ENCODE measurements around the gene CAPN9.

The CAPN9 gene

DNA sequence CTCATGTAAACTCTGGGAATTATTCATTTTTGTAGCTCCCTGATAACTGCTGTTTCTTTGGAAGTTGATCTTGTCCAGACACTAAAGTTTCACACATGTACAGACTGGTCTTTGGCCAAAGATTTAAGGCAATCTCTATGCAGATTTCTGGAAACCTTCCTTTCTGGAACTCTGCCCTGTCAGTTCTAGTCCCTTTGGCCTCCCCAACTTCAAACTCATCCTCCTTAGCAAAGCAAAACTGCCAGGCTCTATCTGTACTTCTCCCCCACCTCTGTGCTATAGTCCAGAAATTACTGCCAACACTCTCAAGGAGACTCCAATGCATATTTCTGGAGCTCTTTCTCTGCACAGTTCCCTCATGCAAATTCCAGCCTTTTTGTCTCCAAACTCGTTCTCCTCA is 84.6 kb downstream of the CAPN9 start:
- TF ChIP-seq TEAD4 (IDR thresholded peaks at IDR 0.05) (no peak), REST (IDR thresholded peaks at IDR 0.05; ENCODE audit: low read depth) (no peak), TAF1 (IDR thresholded peaks at IDR 0.05; ENCODE audit: low read depth) (no peak), MAX (IDR thresholded peaks at IDR 0.05) (no peak), CEBPB (IDR thresholded peaks at IDR 0.05) (no peak), ZBTB7A (IDR thresholded peaks at IDR 0.05; ENCODE audit: low read depth) (no peak), YY1 (IDR thresholded peaks at IDR 0.05; ENCODE audit: low read depth) (no peak), CREB1 (IDR thresholded peaks at IDR 0.05; ENCODE audit: low read depth) (no peak), TCF12 (IDR thresholded peaks at IDR 0.05; ENCODE audit: low read depth) (no peak), RAD21 (IDR thresholded peaks at IDR 0.05; ENCODE audit: low read depth) (no peak), NFIC (IDR thresholded peaks at IDR 0.05) (no peak), EGR1 (IDR thresholded peaks at IDR 0.05) (no peak), FOXM1 (IDR thresholded peaks at IDR 0.05; ENCODE audit: borderline replicate concordance, low read depth) (no peak), USF1 (IDR thresholded peaks at IDR 0.05) (no peak), EP300 (IDR thresholded peaks at IDR 0.05; ENCODE audit: borderline replicate concordance) (no peak)

GRCh38 chr1:230832476-230832875 is 85.3 kb downstream of the CAPN9 start:
- no peak for TF ChIP-seq TCF12 (IDR thresholded peaks at IDR 0.05; ENCODE audit: low read depth)
- TF ChIP-seq REST (IDR thresholded peaks at IDR 0.05; ENCODE audit: low read depth): no peak
- no peak for TF ChIP-seq NFIC (IDR thresholded peaks at IDR 0.05)
- no peak for TF ChIP-seq RAD21 (IDR thresholded peaks at IDR 0.05; ENCODE audit: low read depth)
- TF ChIP-seq YY1 (IDR thresholded peaks at IDR 0.05; ENCODE audit: low read depth): no peak
- TF ChIP-seq CEBPB (IDR thresholded peaks at IDR 0.05): no peak
- TF ChIP-seq FOXM1 (IDR thresholded peaks at IDR 0.05; ENCODE audit: borderline replicate concordance, low read depth): no peak
- no peak for TF ChIP-seq MAX (IDR thresholded peaks at IDR 0.05)
- TF ChIP-seq USF1 (IDR thresholded peaks at IDR 0.05): no peak
- TF ChIP-seq EGR1 (IDR thresholded peaks at IDR 0.05): no peak
- no peak for TF ChIP-seq TAF1 (IDR thresholded peaks at IDR 0.05; ENCODE audit: low read depth)

DNA sequence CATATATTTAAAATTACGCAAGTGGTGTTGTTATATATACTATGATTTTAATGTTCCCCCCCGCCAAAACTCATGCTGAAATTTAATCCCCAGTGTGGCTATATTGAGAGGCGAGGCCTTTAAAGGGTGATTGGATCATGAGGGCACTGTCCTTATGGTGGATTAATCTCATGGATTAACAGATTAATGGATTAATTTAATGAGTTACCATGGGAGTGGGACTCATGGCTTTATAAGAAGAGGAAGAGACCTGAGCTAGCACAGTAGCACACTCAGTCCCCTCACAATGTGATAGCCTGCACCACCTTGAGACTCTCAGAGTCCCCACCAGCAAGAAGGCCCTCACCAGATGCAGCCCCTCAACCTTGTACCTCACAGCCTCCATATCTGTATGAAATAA is 86.3 kb downstream of the CAPN9 start:
- no peak for TF ChIP-seq TAF1 (IDR thresholded peaks at IDR 0.05; ENCODE audit: low read depth)
- no peak for TF ChIP-seq EP300 (IDR thresholded peaks at IDR 0.05; ENCODE audit: borderline replicate concordance)
- no peak for TF ChIP-seq USF1 (IDR thresholded peaks at IDR 0.05)
- TF ChIP-seq EGR1 (IDR thresholded peaks at IDR 0.05): no peak
- no peak for TF ChIP-seq MAX (IDR thresholded peaks at IDR 0.05)
- no peak for TF ChIP-seq TEAD4 (IDR thresholded peaks at IDR 0.05)
- TF ChIP-seq TCF12 (IDR thresholded peaks at IDR 0.05; ENCODE audit: low read depth): no peak
- no peak for TF ChIP-seq CEBPB (IDR thresholded peaks at IDR 0.05)
- TF ChIP-seq CREB1 (IDR thresholded peaks at IDR 0.05; ENCODE audit: low read depth): no peak
- no peak for TF ChIP-seq ZBTB7A (IDR thresholded peaks at IDR 0.05; ENCODE audit: low read depth)
- TF ChIP-seq FOXM1 (IDR thresholded peaks at IDR 0.05; ENCODE audit: borderline replicate concordance, low read depth): no peak
- TF ChIP-seq REST (IDR thresholded peaks at IDR 0.05; ENCODE audit: low read depth): no peak
- TF ChIP-seq YY1 (IDR thresholded peaks at IDR 0.05; ENCODE audit: low read depth): no peak
- no peak for TF ChIP-seq NFIC (IDR thresholded peaks at IDR 0.05)
- TF ChIP-seq RAD21 (IDR thresholded peaks at IDR 0.05; ENCODE audit: low read depth): no peak

- TF ChIP-seq EGR1 (IDR thresholded peaks at IDR 0.05) (no peak), CEBPB (IDR thresholded peaks at IDR 0.05) (no peak), FOXM1 (IDR thresholded peaks at IDR 0.05; ENCODE audit: borderline replicate concordance, low read depth) (no peak), TAF1 (IDR thresholded peaks at IDR 0.05; ENCODE audit: low read depth) (no peak), USF1 (IDR thresholded peaks at IDR 0.05) (no peak), CREB1 (IDR thresholded peaks at IDR 0.05; ENCODE audit: low read depth) (no peak)
Measured at GRCh38 chr1:230834292-230834691, 87.1 kb downstream of the CAPN9 start.

All from Ishikawa (cell line).